ENCODE data around the gene DEFB121. TPM values are rescaled to one million over a fixed set of nuclear protein-coding genes. Genes with fewer than 3 reads are reported as not detected.

DEFB121 gene
- total RNA-seq, 1 experiment from 2014 or later = not detected

- Histone ChIP-seq H3K4me1 (ENCODE audit: control insufficient read depth in 1 of 2, insufficient read depth in 2 of 2, low read length in 2 of 2) (no peaks in the 10 kb centered on the region), H2AFZ (ENCODE audit: low read depth, low read length, poor library complexity, severe bottlenecking) (no peak overlapping the region), H3K9ac (ENCODE audit: low read length) (no peak overlapping the region), H4K20me1 (ENCODE audit: insufficient read depth) (no peaks in the 10 kb centered on the region), H3K27ac (ENCODE audit: low read depth, low read length) (no peak overlapping the region), H3K27me3 (ENCODE audit: insufficient read depth, low read length) (peaks cover 16% of the 10 kb centered on the region; the same call in 1 of the 2 replicates), H3K36me3 (ENCODE audit: control insufficient read depth in 1 of 2, insufficient read depth in 2 of 2, low read length in 2 of 2) (no peaks in the 10 kb centered on the region), H3K4me2 (ENCODE audit: low read length) (no peak overlapping the region), H3K79me2 (ENCODE audit: insufficient read depth, low read length) (no peaks in the 10 kb centered on the region), H3K4me3 (replicated peaks in 1 of 2; ENCODE audit: low read depth in 1 of 2, low read length in 2 of 2) (no peak overlapping the region), H3K9me3 (ENCODE audit: control insufficient read depth in 1 of 2, insufficient read depth in 1 of 2, low read depth in 1 of 2, low read length in 2 of 2) (no peaks in the 10 kb centered on the region), H3K9me2 (ENCODE audit: insufficient read depth) (no peaks in the 10 kb centered on the region)
- no TSS peak for BruUV-seq (replicated peaks)
- no peak for ATAC-seq
- POLR2A ChIA-PET = no interaction called here
- CTCF ChIA-PET = no interaction called here
- DNase-seq (ENCODE audit: low read depth, low spot score) = no peak
- no peak for TF ChIP-seq MAX (IDR thresholded peaks at IDR 0.05)
- no peak for TF ChIP-seq ZBTB33 (IDR thresholded peaks at IDR 0.05; ENCODE audit: extremely low read depth, insufficient replicate concordance, low read length)
- TF ChIP-seq POLR2A (IDR thresholded peaks at IDR 0.05; ENCODE audit: borderline replicate concordance, extremely low read depth, insufficient read depth, insufficient read length) = no peak
- no peak for TF ChIP-seq ZNF274 (IDR thresholded peaks at IDR 0.05; ENCODE audit: low read depth, low read length)
- TF ChIP-seq ELF1 (IDR thresholded peaks at IDR 0.05; ENCODE audit: borderline replicate concordance, low read depth) = no peak
- no peak for TF ChIP-seq ZFX (IDR thresholded peaks at IDR 0.05)
- TF ChIP-seq FOSL1 (IDR thresholded peaks at IDR 0.05; ENCODE audit: low read depth) = no peak
- intact Hi-C loops (cut with micrococcal nuclease) = no loop called here
- RAD21 ChIA-PET (ENCODE audit: low non-redundant PET in 1 of 2, low total read pairs in 2 of 2, uncharacterized antibody in 2 of 2, unreplicated experiment in 2 of 2) = no interaction called here
Observed at GRCh38 chr20:31418307-31418706, 12.3 kb upstream of the DEFB121 start.

GRCh38 chr20:31415653-31416052 is 9.6 kb upstream of the DEFB121 start:
- H3K9me3 ChIP-seq (ENCODE audit: control insufficient read depth in 1 of 2, insufficient read depth in 1 of 2, low read depth in 1 of 2, low read length in 2 of 2) = no peaks in the 10 kb centered on the region
- ChIA-PET RAD21 (ENCODE audit: low non-redundant PET in 1 of 2, low total read pairs in 2 of 2, uncharacterized antibody in 2 of 2, unreplicated experiment in 2 of 2) (no interaction called here), POLR2A (no interaction called here), CTCF (no interaction called here)
- no peak overlapping the region for H2AFZ ChIP-seq (ENCODE audit: low read depth, low read length, poor library complexity, severe bottlenecking)
- peaks cover 8% of the 10 kb centered on the region; the same call in 1 of the 2 replicates for H3K27me3 ChIP-seq (ENCODE audit: insufficient read depth, low read length)
- no peaks in the 10 kb centered on the region for H3K79me2 ChIP-seq (ENCODE audit: insufficient read depth, low read length)
- H3K9ac ChIP-seq (ENCODE audit: low read length) = no peak overlapping the region
- no peaks in the 10 kb centered on the region for H3K9me2 ChIP-seq (ENCODE audit: insufficient read depth)
- H3K36me3 ChIP-seq (ENCODE audit: control insufficient read depth in 1 of 2, insufficient read depth in 2 of 2, low read length in 2 of 2) = no peaks in the 10 kb centered on the region
- H3K4me3 ChIP-seq (replicated peaks in 1 of 2; ENCODE audit: low read depth in 1 of 2, low read length in 2 of 2) = no peak overlapping the region
- no peak overlapping the region for H3K4me2 ChIP-seq (ENCODE audit: low read length)
- DNase-seq (ENCODE audit: low read depth, low spot score) = no peak
- H4K20me1 ChIP-seq (ENCODE audit: insufficient read depth) = no peaks in the 10 kb centered on the region
- no peaks in the 10 kb centered on the region for H3K4me1 ChIP-seq (ENCODE audit: control insufficient read depth in 1 of 2, insufficient read depth in 2 of 2, low read length in 2 of 2)
- intact Hi-C loops (cut with micrococcal nuclease) = no loop called here
- no peak for ATAC-seq
- no peak overlapping the region for H3K27ac ChIP-seq (ENCODE audit: low read depth, low read length)
- no TSS peak for BruUV-seq (replicated peaks)
- TF ChIP-seq TCF7L2 (IDR thresholded peaks at IDR 0.05; ENCODE audit: borderline replicate concordance, extremely low read depth, insufficient read depth, insufficient read length) (no peak), EZH2 (IDR thresholded peaks at IDR 0.05) (no peak), RAD21 (IDR thresholded peaks at IDR 0.05; ENCODE audit: low read depth) (no peak), FOSL1 (IDR thresholded peaks at IDR 0.05; ENCODE audit: low read depth) (no peak), EGR1 (IDR thresholded peaks at IDR 0.05; ENCODE audit: low read depth) (no peak), YY1 (IDR thresholded peaks at IDR 0.05; ENCODE audit: extremely low read depth, insufficient replicate concordance, low read depth, low read length) (no peak), SP1 (IDR thresholded peaks at IDR 0.05; ENCODE audit: low read depth) (no peak), ZFX (IDR thresholded peaks at IDR 0.05) (no peak), POLR2AphosphoS5 (IDR thresholded peaks at IDR 0.05; ENCODE audit: low read depth, low read length) (no peak), MAX (IDR thresholded peaks at IDR 0.05) (no peak), ZNF274 (IDR thresholded peaks at IDR 0.05; ENCODE audit: low read depth, low read length) (no peak), REST (IDR thresholded peaks at IDR 0.05; ENCODE audit: low read depth) (no peak), JUND (IDR thresholded peaks at IDR 0.05) (no peak)

All from HCT116 (cell line).